Cardiac muscle cell (in vitro differentiated cells and primary cell): ENCODE measurements around the gene BAHD1. TPM values are rescaled to one million over a fixed set of nuclear protein-coding genes. Genes with fewer than 3 reads are reported as not detected.
A peak's percentile ranks its signal among the peaks of the same experiment; 100 is the strongest.

Experiments used
- DNase-seq, 2 donors: peaks; one replicate each; pipeline versions ENCODE4 v3.0.0 to v3.0.0-alpha.2; 2010 to 2017; ENCODE audit warnings: low read depth in 1 of 2, low spot score in 1 of 2
- H3K27ac ChIP-seq: fragments of 200-600 bp; sonication (generic); 2 replicates; pipeline ENCODE4 v1.5.1; 2016
- H3K27me3 ChIP-seq: fragments of 200-600 bp; sonication (generic); 2 replicates; pipeline ENCODE4 v1.6.0; 2016; ENCODE audit warnings: control low read depth
- H3K36me3 ChIP-seq: fragments of 200-600 bp; sonication (generic); 2 replicates; pipeline ENCODE4 v1.5.1; 2016; ENCODE audit warnings: control low read depth
- H3K4me1 ChIP-seq: fragments of 200-600 bp; sonication (generic); 2 replicates; pipeline ENCODE4 v1.8.1; 2017; ENCODE audit warnings: low read depth, mild to moderate bottlenecking, mixed run types
- H3K4me3 ChIP-seq: fragments of 200-600 bp; sonication (generic); 2 replicates; pipeline ENCODE4 v1.5.1; 2016; ENCODE audit warnings: mild to moderate bottlenecking
- H3K9me3 ChIP-seq: fragments of 200-600 bp; sonication (generic); 2 replicates; pipeline ENCODE4 v1.5.1; 2017; ENCODE audit warnings: low read depth, mild to moderate bottlenecking, control low read depth
- CTCF ChIP-seq: IDR thresholded peaks from 2 replicates; pipeline ENCODE4 v1.5.1; 2012; ENCODE audit warnings: low read depth, mild to moderate bottlenecking, low read length
- polyA plus RNA-seq: library from polyadenylated mRNA; unstranded; fragments of >200 nt; fragmentation: Nextera tagmentation; extraction: Ambion mirVana; gene quantifications from 2 replicates; pipeline ENCODE4 v1.2.1, GENCODE V29; 2016
- total RNA-seq: library from RNA; depleted of rRNA; stranded (reverse); fragments of >200 nt; gene quantifications from 2 replicates; pipeline ENCODE4 v1.2.3, GENCODE V29; 2016

Gene BAHD1
- total and polyA plus RNA-seq, 2 experiments from 2014 or later: 15.7 to 29.3 TPM

- TF ChIP-seq CTCF: no peak
- H3K4me1 ChIP-seq: peaks cover 1% of the 10 kb centered on the region
- no peaks in the 10 kb centered on the region for H3K9me3 ChIP-seq
- no peak for DNase-seq
- H3K27me3 ChIP-seq: peaks cover 6% of the 10 kb centered on the region
- no peaks in the 10 kb centered on the region for H3K36me3 ChIP-seq
- no peak overlapping the region for H3K4me3 ChIP-seq
- H3K27ac ChIP-seq: no peak overlapping the region
Measured at GRCh38 chr15:40501487-40501886, 60.7 kb downstream of the BAHD1 start.

GRCh38 chr15:40506964-40507571, 66.3 kb downstream of the BAHD1 start:
- peak; percentile 82 to 91 for DNase-seq
- Histone ChIP-seq H3K4me3 (no peak overlapping the region), H3K27me3 (peaks cover 40% of the 10 kb centered on the region), H3K4me1 (peaks cover 6% of the 10 kb centered on the region), H3K36me3 (no peaks in the 10 kb centered on the region), H3K27ac (no peak overlapping the region), H3K9me3 (no peaks in the 10 kb centered on the region)
- TF ChIP-seq CTCF: peak; percentile 86

- no peak for DNase-seq
- no peaks in the 10 kb centered on the region for H3K9me3 ChIP-seq
- H3K27me3 ChIP-seq: peaks cover 42% of the 10 kb centered on the region
- H3K4me3 ChIP-seq: no peak overlapping the region
- no peaks in the 10 kb centered on the region for H3K36me3 ChIP-seq
- H3K4me1 ChIP-seq: peaks cover 6% of the 10 kb centered on the region
- H3K27ac ChIP-seq: no peak overlapping the region
- TF ChIP-seq CTCF: no peak
Measured at GRCh38 chr15:40508216-40508615, 67.5 kb downstream of the BAHD1 start.

GRCh38 chr15:40510201-40510600, 69.4 kb downstream of the BAHD1 start:
- Histone ChIP-seq H3K36me3 (no peaks in the 10 kb centered on the region), H3K27me3 (peaks cover 52% of the 10 kb centered on the region), H3K4me1 (peaks cover 6% of the 10 kb centered on the region), H3K4me3 (no peak overlapping the region), H3K27ac (no peak overlapping the region), H3K9me3 (no peaks in the 10 kb centered on the region)
- TF ChIP-seq CTCF: no peak
- DNase-seq: peak in 1 of 2 donors; percentile 33

- peak in 1 of 2 donors; percentile 14 for DNase-seq
- TF ChIP-seq CTCF: no peak
- H3K4me1 ChIP-seq: peaks cover 6% of the 10 kb centered on the region
- H3K4me3 ChIP-seq: peak overlapping the region; percentile 13
- no peaks in the 10 kb centered on the region for H3K9me3 ChIP-seq
- H3K27ac ChIP-seq: no peak overlapping the region
- H3K27me3 ChIP-seq: peaks cover 52% of the 10 kb centered on the region
- H3K36me3 ChIP-seq: no peaks in the 10 kb centered on the region
Measured at GRCh38 chr15:40511093-40511471, 70.3 kb downstream of the BAHD1 start.
